HG03066 (cell line): ENCODE data around the gene CNTN4.
A peak's percentile ranks its signal among the peaks of the same experiment; 100 is the strongest.

Experiments used
- ATAC-seq: cut with Tn5 transposase; IDR thresholded peaks from one replicate; pipeline ENCODE4 v1.9.1; 2021; ENCODE audit warnings: low read depth; ENCODE audit not compliant: unreplicated experiment

The CNTN4 gene

DNA sequence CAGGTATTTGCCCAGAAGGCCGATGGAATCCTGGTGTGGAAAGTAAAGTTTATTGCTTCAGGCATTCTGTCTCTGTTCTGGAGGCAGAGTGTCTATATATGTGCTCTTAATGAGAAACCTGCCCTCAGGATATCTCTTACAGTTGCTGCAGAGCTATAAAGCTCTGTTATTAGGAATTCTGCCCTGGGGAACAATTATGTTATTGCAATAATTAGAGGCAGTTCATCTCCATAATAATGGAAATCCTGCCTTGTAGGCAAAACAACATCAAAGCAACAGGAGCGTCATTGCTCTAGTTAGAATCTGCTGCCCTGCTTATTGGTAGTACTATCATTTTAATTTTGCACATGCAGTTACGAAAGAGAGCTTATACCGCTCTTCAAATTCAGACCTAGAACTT, 835.9 kb downstream of the CNTN4 start:
- no peak for ATAC-seq

DNA sequence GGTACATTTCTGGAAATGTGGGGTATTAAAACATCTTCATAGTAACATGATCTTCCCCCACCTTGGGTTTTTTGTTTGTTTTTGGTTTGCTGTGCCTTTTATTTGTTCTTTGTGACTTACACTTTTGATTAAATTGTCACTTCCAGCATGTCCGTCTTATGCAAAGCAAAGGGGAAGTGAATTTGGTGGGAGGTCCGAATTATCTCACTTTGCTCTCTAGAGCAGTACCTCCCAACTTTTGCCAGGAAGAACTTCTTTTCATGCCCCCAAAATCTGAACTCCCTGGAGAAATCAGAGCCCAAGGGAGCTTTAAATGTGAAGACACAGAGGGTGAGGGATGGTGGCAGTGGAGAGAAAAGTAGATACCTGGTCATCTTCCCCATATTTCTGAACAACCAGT, 838.4 kb downstream of the CNTN4 start:
- ATAC-seq = no peak

DNA sequence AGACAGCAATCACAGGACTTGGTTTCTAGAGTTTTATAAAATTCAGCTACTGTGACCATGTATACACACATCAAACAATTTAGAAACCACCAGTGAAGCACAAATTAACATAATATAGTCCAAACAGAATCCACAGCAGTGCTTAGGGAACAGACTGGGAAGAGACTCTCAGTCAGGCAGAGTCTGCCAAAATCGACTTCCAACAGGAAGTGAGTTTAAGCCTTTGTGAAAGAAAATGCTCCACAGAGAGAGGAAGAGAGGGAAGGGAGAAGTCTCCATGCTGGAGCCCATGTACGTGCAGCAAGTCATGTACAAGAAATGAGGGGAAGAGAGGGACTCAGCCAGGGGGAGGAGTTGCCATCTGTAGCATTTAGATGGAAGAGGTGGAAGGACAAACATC, 838.9 kb downstream of the CNTN4 start:
- ATAC-seq = no peak

DNA sequence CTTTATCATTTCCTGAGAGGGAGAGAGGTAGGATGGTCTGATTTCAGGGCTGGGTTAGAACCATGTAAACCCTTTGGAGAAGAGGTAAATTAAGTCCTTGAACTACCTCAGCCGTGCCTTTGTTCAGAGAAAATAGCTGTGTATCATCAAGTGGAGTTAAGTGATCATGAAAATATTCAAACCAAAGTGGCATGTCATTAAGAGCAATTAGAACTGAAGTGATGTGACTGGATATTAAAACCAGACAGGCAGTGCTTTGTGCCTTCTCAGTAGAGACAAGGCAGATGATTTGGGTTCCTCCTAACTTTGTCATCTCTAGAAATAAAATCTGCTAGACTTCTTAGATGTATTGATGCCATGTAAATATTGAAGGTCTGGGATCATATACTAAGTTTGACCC, 840.0 kb downstream of the CNTN4 start:
- no peak for ATAC-seq

DNA sequence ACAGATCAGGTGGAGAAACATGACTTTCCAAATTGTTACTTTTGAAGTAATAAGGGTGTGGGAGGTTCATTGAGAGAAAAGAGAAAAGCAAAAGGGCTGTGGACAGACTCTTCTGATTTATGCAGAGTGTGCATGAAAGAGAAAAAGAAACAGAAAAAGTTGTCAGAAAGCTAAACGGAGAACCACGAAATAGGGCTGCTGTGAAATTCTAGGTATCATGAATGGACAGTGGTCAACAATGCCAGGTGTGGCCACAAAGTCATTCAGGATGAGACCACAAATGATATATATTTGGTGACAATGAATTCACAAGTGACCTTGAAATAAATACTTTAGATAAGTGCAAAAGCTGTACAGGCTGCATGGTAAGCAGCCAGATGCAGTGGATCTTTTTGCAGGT, 841.4 kb downstream of the CNTN4 start:
- ATAC-seq = no peak

DNA sequence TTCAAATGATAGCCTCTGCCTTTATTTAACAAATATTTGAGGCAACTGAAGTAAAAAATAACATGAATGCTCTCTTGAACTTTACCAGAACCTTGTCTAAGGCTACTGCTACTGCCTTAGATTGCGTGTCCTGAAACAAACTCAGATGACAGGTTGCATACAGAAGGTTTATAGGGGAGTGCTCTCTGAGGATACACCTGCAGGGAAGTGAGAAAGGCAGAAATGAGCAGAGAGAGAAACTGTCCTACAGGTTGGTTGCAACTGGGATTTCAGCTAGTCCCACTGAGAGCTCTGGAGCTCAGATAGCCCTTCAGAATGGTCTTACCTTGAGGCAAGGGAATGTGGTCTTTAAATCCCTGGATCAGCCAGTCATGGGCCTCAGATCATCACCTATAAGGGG, 846.0 kb downstream of the CNTN4 start:
- ATAC-seq = peak; percentile 78

DNA sequence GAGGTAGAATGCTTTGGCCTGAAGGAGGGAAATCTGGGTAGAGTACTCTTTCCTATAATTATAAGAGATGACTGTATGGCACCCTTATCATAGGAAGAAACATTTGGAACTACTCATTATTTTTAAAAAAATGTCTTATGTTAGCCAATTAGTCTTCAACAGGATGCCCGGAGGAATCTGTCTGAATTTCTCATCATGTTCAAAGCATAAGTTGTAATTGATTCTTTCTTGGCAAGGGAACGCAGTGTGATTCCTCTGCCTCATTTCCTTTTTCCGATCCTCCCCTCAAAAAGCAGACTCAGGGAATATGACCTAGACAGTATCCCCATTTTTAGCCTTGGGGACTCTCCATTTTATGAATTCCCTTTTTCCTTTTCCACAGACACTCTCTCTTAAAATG, 846.5 kb downstream of the CNTN4 start:
- ATAC-seq = no peak

DNA sequence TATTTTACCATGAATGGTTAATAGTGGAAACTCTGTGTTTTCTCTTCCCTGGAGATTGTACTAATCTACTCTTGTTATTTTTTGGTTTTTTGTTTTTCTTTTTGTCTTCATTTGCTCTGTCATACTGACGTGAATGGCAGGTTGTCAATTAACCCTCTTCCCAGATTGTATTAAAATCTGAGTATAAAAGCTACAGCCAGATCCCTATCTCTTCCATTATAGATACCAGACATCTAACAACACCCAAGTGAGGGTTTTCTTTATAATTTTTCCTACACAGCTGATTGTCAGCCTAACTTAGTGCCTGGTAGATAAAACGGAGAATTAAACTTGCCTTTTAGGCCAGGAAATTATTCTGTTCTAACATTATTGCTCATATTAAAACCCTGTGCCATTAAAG, 848.9 kb downstream of the CNTN4 start:
- ATAC-seq = no peak

DNA sequence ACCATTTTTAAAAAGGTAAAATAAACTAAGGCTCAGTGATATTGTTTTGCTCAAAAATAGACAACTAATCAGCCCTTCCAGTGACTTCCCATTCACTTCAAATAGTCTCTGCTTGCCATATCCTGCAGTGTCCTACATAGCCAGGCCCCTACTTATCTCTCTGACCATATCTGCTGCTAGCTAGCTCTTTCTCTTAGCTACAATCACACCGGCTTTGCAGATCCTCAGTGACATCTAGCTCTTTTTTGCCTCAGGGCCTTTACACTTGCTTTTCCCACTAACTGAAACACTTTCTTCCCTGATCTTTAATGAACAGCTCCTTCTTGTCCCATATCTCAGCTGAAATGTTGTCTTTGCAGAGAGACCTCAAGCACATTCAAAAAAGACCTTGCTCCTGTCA, 850.2 kb downstream of the CNTN4 start:
- ATAC-seq = no peak

DNA sequence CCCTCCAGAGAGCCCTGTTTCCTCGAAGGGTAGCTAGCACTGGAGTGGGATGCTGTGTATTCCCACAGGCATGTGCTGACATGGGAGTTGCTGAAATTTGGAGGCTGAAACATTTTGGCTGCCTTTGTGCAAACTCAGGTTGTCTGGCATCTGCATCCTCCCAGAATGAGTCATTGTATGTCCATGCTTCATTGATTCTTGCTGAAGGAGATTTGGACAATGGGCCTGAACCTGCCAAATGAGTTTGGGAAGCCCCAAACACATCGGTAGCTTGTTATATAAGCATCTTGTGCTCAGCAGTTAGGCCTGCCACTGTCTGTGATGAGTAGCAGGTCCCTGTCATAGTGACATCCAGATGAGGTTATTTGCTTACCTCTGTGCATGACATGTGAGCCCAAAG, 851.5 kb downstream of the CNTN4 start:
- no peak for ATAC-seq

DNA sequence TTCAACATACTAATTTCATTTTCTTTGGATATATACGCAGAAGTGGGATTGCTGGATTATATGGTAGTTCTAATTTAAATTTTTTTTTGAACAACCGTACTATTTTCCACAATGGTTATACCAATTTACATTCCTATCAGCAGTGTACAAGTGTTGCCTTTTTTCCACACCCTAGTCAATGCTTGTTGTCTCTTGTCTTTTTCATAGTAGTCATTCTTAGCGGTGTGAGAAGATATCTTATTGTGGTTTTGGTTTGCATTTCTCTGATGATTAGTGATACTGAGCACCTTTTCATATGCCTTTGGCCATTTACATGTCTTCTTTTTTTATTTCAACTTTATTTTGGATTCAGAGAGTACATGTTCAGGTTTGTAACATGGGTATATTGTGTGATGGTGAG, 858.4 kb downstream of the CNTN4 start:
- ATAC-seq = no peak

DNA sequence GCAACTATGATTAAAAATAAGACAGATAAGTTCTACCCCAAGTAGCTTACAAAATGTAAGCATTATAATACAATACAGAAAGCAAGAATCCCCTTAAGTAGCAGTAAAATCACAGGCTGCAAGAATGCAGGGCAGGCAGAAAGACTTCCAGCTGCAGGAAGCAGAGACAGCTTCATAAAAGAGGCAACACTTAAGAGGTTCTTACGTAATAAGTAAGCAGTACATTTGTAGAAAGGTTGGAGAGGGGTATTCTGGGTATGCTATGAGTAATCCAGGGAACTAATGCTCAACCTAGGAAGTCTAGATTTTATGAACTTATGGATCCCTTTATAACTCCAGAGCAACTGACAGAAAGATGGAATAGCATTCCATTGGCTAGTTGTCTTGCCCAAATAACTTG, 859.9 kb downstream of the CNTN4 start:
- no peak for ATAC-seq

DNA sequence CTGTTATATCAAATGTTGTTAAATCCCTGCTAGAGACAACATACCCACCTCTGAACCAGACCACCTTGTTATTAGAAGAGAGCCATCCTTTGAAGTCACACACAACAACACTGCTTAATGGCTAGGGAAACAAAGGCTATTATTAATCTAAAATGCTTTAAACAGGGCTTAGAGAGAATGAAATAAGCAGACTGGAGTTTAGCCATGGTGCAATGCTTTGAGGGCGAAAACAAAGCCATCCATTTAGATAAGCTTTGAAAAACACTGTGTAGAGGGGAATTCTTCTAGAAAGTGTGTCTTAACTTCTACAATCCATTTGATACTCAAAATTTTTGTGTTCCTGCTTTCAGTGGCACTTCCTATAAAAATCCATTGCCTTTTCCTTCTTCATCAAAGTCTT, 862.9 kb downstream of the CNTN4 start:
- ATAC-seq = no peak

DNA sequence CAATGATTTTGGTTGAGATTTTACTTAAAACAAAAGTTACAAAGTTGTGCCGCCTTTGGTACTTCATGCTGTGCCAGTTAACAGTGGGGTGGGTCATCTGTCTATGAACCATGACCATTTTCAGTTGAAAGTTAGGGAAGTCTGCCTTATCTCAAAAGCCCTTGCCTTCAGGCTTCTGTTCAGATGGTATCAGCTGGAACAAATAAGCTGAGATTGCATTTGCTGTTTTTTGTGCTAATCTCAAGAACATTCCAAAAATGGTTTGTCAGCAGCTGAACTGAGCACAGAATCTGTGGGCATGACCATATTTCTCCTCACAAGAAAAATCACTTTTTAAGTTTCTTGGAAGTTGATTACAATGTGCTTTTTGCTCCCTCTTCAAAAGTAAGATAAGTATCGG, 869.2 kb downstream of the CNTN4 start:
- no peak for ATAC-seq

DNA sequence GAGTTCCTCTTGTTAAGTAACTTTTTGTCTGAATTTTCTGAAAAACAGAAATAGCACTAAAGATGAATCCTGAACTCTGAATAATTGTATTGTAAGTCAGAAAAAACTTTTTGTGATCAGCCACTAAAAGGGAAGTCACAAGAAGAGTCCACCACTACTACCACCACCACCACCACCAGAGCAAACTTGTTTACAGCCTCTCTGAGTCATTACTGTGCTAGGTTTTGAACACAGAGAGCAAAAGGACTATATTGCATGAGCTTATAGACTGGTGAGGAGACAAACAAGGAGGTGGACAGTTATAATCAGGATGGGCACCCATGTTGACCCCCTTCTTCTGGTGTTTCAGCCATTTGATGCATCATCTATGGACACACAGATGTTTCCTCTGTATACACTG, 869.8 kb downstream of the CNTN4 start:
- ATAC-seq = no peak

DNA sequence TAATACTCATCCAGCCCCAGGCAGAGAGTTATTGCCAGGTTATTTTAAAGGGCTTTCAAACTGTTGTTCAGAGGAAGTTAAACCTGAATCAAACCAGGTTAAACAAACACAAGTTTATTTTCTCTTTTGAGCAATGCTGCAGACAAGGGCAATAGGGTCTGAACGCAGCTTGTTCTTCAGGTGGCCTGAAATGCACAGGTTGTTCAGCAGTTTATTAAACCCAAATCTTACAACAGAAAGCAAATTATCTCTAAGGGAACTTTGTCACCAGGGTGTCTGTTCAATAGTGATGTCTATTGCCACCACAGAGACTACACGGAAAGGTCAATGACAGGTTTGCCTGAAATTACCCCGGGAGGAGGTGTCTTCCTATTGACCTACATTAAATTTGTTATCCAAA, 877.5 kb downstream of the CNTN4 start:
- ATAC-seq = no peak

DNA sequence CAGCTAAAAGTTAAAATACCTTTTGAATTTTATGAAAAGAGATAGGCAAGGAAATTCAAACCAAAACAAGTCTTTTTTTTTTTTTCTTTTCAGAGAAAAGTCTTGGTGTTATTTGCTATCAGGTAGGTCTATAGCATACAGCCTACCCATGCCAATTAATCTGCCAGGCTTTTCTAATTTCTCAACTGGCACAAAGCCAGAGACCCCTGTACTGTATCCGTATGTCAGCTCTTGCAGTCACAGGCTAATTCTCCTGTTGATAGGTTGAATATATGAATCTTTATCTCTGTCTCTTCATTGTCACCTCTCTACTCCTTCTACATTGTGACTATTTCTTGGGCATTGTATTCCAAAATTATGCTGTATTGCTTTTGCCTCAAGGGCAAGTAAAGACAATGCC, 878.1 kb downstream of the CNTN4 start:
- ATAC-seq = no peak

DNA sequence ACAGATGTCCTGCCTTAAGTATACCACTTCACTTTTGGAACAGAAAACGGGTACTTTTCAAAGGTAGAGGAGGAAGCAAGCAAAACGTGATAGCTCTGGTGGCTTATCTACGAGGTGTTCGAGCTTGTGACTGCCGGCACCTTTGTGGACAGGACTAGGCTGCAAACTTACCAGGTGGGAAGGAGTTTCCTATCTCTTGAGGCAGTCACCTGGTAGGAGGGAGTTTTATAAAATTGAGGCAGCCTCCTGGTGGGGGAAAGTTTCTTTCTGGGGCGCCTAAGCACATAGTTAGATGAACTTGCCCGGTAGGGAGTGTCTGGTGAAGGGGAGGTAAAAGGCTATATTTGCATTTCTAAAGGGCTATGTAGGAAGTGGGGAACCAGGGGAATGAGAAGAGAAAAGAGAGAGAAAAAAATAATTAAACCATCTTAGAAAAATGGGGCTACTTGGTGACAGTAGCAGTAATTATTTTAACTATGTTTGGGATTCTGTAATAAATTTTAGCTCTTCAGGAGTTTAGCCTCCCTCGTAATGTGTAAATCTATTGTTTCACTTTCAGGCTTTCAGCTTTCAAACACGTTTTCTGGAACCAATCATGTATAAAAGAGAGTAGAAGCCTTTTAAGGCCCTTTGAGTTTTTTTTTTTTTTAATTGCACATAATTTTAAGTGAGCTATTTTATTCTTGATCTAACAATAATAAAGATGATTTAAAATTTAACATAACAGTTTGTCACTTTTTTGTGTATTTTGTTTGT, 880.5 kb downstream of the CNTN4 start:
- no peak for ATAC-seq

DNA sequence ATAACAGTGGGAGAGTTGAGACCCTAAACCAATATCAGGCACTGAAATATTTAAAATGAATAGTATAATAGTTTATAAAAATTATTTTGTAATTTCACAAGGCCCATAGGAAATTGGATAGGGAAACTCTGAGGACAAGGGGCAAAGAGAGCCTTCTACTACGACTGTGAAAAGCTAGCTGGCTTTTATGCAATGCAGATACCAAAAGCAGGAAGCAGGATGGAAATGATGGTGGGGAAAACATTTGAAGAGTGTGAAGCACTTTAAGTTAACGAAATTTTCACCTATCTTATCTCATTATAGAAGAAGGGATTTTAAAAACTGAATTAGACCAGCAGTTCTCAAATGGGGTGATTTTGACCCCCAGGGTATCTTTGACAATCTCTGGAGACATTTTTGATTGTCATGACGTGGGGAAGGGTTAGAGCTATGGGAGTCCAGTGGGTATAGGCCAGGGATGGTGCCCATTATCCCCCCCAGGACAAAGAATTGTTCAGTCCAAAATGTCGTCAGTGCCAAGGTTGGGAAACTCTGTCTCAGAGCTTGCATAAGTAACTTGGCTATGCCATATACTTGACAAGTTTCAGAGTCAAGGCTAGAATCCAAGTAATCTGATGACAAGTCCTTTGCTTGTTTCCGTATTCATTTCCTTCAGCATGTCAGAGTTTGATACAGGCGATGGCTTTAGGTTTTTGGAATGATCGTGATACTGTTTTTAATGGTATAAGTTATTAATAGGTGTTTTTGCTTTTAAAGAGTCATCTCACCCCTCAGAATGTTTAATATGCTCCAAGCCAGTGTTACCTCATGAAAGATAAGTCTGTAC, 885.6 kb downstream of the CNTN4 start:
- no peak for ATAC-seq

DNA sequence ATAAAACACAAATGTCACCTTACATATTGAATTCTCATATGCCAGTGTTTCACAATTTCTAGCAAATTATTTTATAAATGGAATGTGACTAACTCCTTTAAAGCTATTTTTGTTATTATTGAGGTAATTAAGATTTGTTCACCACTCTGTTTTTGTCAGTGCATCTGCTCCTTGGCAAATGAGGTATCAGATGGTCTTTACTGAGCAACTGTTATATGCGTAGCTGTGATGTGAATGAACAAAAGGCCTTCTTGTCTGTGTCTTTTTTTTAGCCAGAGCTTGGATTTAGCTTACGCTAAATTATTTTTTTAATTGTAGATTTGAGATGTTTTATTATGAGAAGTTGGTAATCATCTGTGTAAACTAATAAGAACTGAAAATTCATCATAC, 886.2 kb downstream of the CNTN4 start:
- ATAC-seq = no peak

DNA sequence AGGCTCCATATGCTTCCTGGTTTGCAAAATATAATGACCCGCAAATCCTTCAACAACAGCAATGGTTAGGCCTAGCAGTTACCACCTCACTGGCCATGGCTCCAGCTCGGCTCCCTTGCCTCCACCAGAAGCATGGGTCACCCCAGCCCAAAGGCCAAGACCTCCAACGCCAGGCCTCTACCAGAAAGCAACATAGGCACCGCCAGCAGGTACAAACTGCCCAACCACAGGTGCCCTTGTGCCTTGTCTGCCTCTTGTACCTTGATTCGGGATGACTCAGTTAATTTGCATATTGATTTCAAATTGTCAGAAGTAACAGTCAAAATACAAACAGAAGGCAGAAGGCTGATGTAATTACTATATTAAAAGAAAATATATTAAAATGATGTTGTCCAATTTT, 886.8 kb downstream of the CNTN4 start:
- ATAC-seq = no peak

DNA sequence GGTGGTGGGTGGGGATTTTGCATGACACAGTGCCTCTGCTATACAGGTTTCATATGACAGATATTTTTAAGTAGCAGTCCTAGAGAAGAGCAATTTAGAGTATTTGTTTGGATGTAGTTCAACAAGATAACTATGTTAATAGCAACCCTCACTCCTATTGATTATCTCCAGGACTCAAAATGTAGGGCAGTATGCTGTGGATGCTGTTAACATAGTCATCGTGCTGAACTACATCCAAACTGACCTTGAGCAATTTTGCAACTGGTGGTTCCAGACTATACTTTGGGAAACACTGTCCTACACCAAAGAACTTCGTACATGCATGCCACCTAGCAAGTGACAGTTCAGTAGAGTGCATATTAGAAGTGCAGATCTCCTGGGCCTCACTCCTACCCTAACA, 893.9 kb downstream of the CNTN4 start:
- no peak for ATAC-seq
